Astrocyte (in vitro differentiated cells and primary cell): Measurements from ENCODE around the gene CRACDL. TPM values are rescaled to one million over a fixed set of nuclear protein-coding genes. Genes with fewer than 3 reads are reported as not detected.

Source experiments
- DNase-seq: peaks from one replicate; pipeline ENCODE4 v3.0.0-alpha.2; 2010; ENCODE audit warnings: low read depth
- FAIRE-seq: peaks from 2 replicates; lab custom pipeline; 2011; peaks lifted over from hg19 to GRCh38; lab: Jason Lieb, UNC
- H2AFZ ChIP-seq: 2 replicates; pipeline ENCODE4 v1.6.0; 2012; ENCODE audit warnings: low read depth, low read length, inconsistent platforms
- H3K27ac ChIP-seq: 2 replicates; pipeline ENCODE4 v1.5.1; 2011; ENCODE audit warnings: low read depth, low read length, inconsistent platforms
- H3K27me3 ChIP-seq: 2 replicates; pipeline ENCODE4 v1.6.0; 2011; ENCODE audit warnings: low read length, inconsistent platforms; ENCODE audit not compliant: insufficient read depth
- H3K36me3 ChIP-seq: 2 replicates; pipeline ENCODE4 v1.5.1; 2011; ENCODE audit warnings: low read length, inconsistent platforms; ENCODE audit not compliant: insufficient read depth
- H3K4me1 ChIP-seq: 2 replicates; pipeline ENCODE4 v1.5.1; 2011; ENCODE audit warnings: low read length, inconsistent platforms; ENCODE audit not compliant: insufficient read depth
- H3K4me2 ChIP-seq: 2 replicates; pipeline ENCODE4 v1.6.0; 2012; ENCODE audit warnings: low read length, inconsistent platforms
- H3K4me3 ChIP-seq: 2 replicates; pipeline ENCODE4 v1.5.1; 2011; ENCODE audit warnings: low read depth, mild to moderate bottlenecking, low read length, inconsistent platforms; ENCODE audit not compliant: insufficient read depth
- H3K79me2 ChIP-seq: 2 replicates; pipeline ENCODE4 v1.6.0; 2012; ENCODE audit warnings: mild to moderate bottlenecking, low read length, inconsistent platforms; ENCODE audit not compliant: insufficient read depth
- H3K9ac ChIP-seq: 2 replicates; pipeline ENCODE4 v1.6.0; 2012; ENCODE audit warnings: mild to moderate bottlenecking, low read length, inconsistent platforms
- H3K9me3 ChIP-seq: 2 replicates; pipeline ENCODE4 v1.5.1; 2012; ENCODE audit warnings: low read depth, mild to moderate bottlenecking, low read length, inconsistent platforms; ENCODE audit not compliant: insufficient read depth
- H4K20me1 ChIP-seq: 2 replicates; pipeline ENCODE4 v1.6.0; 2012; ENCODE audit warnings: low read length, inconsistent platforms; ENCODE audit not compliant: insufficient read depth
- H3K27ac Mint-ChIP-seq: one replicate; pipeline ENCODE4 v1.8.0; 2021; ENCODE audit warnings: mild to moderate bottlenecking, mixed read lengths; ENCODE audit not compliant: unreplicated experiment
- H3K27me3 Mint-ChIP-seq: one replicate; pipeline ENCODE4 v1.8.0; 2021; ENCODE audit warnings: low read depth, mixed read lengths; ENCODE audit not compliant: unreplicated experiment
- H3K36me3 Mint-ChIP-seq: one replicate; pipeline ENCODE4 v1.8.0; 2021; ENCODE audit warnings: low read depth, mixed read lengths; ENCODE audit not compliant: unreplicated experiment
- H3K4me1 Mint-ChIP-seq: one replicate; pipeline ENCODE4 v1.8.0; 2021; ENCODE audit warnings: low read depth, mixed read lengths; ENCODE audit not compliant: unreplicated experiment
- H3K4me3 Mint-ChIP-seq: one replicate; pipeline ENCODE4 v1.8.0; 2021; ENCODE audit warnings: mild to moderate bottlenecking, moderate library complexity, mixed read lengths; ENCODE audit not compliant: unreplicated experiment
- H3K9me3 Mint-ChIP-seq: one replicate; pipeline ENCODE4 v1.8.0; 2021; ENCODE audit warnings: mild to moderate bottlenecking, mixed read lengths; ENCODE audit not compliant: unreplicated experiment
- CTCF ChIP-seq: IDR thresholded peaks from 2 replicates; pipeline ENCODE4 v1.5.1; 2011; ENCODE audit warnings: low read depth, mild to moderate bottlenecking, inconsistent platforms, low read length, moderate library complexity; ENCODE audit not compliant: insufficient read depth
- EZH2 ChIP-seq: IDR thresholded peaks from 2 replicates; pipeline ENCODE4 v1.6.1; 2012; ENCODE audit warnings: mild to moderate bottlenecking, low read length, inconsistent platforms; ENCODE audit not compliant: insufficient read depth
- total RNA-seq: library from RNA; stranded (reverse); gene quantifications from 2 replicates; pipeline ENCODE4 v1.2.1, GENCODE V29; 2021

Gene CRACDL
- total RNA-seq, 1 donor from 2014 or later: 1.8 TPM

DNA sequence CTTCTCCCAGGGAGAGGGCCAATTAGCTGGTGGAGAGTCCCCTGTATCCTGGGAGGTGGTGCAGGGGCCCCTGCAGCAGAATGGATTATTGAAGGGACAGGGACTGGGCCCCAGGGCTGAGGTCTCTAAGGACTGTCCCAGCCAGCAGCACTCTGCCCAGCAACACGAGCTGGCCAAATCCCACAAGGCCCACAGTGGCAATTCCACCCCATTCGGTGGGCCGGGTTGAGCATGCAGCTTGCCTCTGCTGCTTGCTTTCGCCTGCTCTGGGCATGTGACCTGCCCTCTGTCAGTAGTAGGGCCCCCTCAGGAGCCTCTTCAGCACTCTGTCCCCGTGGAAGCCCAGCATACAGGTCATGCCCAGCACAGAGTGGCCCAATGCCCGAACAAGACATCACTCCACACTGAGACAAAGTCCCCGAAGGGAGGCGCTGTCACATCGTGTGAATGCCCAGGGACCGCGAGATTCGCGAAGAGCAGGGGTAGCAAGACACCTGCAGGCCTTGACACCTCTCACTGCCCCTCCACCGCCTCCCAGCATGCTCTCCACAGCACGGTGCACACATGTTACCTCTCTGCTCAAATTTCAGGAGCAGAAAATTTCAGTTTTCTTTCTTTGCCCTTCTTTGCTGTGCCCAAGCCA, 65.4 kb downstream of the CRACDL start:
- Histone ChIP-seq H3K4me1 (peaks cover 5% of the 10 kb centered on the region), H3K36me3 (no peaks in the 10 kb centered on the region), H3K4me2 (no peak overlapping the region), H4K20me1 (no peaks in the 10 kb centered on the region), H3K9me3 (no peaks in the 10 kb centered on the region), H3K27ac (no peak overlapping the region), H3K79me2 (no peaks in the 10 kb centered on the region), H3K4me3 (no peak overlapping the region), H2AFZ (no peak overlapping the region), H3K27me3 (peaks cover 5% of the 10 kb centered on the region), H3K9ac (no peak overlapping the region)
- Mint-ChIP-seq H3K4me1 (peaks cover 19% of the 10 kb centered on the region), H3K9me3 (no peaks in the 10 kb centered on the region), H3K4me3 (no peak overlapping the region), H3K36me3 (no peaks in the 10 kb centered on the region), H3K27me3 (peaks cover 12% of the 10 kb centered on the region), H3K27ac (no peak overlapping the region)
- DNase-seq (no peak), FAIRE-seq (no peak)
- TF ChIP-seq EZH2 (no peak), CTCF (no peak)

GRCh38 chr2:98869870-98870269, 66.2 kb downstream of the CRACDL start:
- Histone ChIP-seq H3K27me3 (peaks cover 5% of the 10 kb centered on the region), H3K36me3 (no peaks in the 10 kb centered on the region), H4K20me1 (no peaks in the 10 kb centered on the region), H3K4me3 (no peak overlapping the region), H2AFZ (no peak overlapping the region), H3K4me2 (no peak overlapping the region), H3K79me2 (no peaks in the 10 kb centered on the region), H3K9ac (no peak overlapping the region), H3K9me3 (no peaks in the 10 kb centered on the region), H3K4me1 (peaks cover 12% of the 10 kb centered on the region), H3K27ac (no peak overlapping the region)
- Mint-ChIP-seq H3K4me1 (peaks cover 23% of the 10 kb centered on the region), H3K36me3 (no peaks in the 10 kb centered on the region), H3K27me3 (peaks cover 11% of the 10 kb centered on the region), H3K27ac (no peak overlapping the region), H3K9me3 (no peaks in the 10 kb centered on the region), H3K4me3 (no peak overlapping the region)
- no peak for DNase-seq
- no peak for FAIRE-seq
- TF ChIP-seq CTCF (no peak), EZH2 (no peak)

GRCh38 chr2:98869272-98869641, 66.8 kb downstream of the CRACDL start:
- Histone ChIP-seq H3K4me1 (peaks cover 12% of the 10 kb centered on the region), H3K9ac (no peak overlapping the region), H2AFZ (no peak overlapping the region), H4K20me1 (no peaks in the 10 kb centered on the region), H3K27me3 (peaks cover 5% of the 10 kb centered on the region), H3K79me2 (no peaks in the 10 kb centered on the region), H3K36me3 (no peaks in the 10 kb centered on the region), H3K4me3 (no peak overlapping the region), H3K9me3 (no peaks in the 10 kb centered on the region), H3K4me2 (no peak overlapping the region), H3K27ac (no peak overlapping the region)
- Mint-ChIP-seq H3K9me3 (no peaks in the 10 kb centered on the region), H3K4me3 (no peak overlapping the region), H3K4me1 (peaks cover 22% of the 10 kb centered on the region), H3K36me3 (no peaks in the 10 kb centered on the region), H3K27me3 (peaks cover 9% of the 10 kb centered on the region), H3K27ac (no peak overlapping the region)
- FAIRE-seq (no peak), DNase-seq (no peak)
- TF ChIP-seq EZH2: no peak
